Endothelial cell of umbilical vein (primary cell): ENCODE data around the gene TNFRSF1A. TPM values are rescaled to one million over a fixed set of nuclear protein-coding genes. Genes with fewer than 3 reads are reported as not detected.

Experiments used
- BruUV-seq: library from RNA; stranded (reverse); fragments of 400-500 nt; replicated peaks from 2 replicates; lab custom pipeline; 2021; lab: Mats Ljungman, UMichigan
- CTCF ChIA-PET: fragments of 300-600, 350-600 bp; sonication (Branson Sonifier 250); formaldehyde crosslinking; loops from one replicate; lab custom pipeline; 2021; ENCODE audit warnings: antibody characterized with exemption, inconsistent platforms; lab: Charles Lee
- POLR2A ChIA-PET: fragments of 300-600, 350-600 bp; sonication (Branson Sonifier 250); formaldehyde crosslinking; loops from one replicate; lab custom pipeline; 2021; ENCODE audit warnings: antibody characterized with exemption, inconsistent platforms; lab: Charles Lee
- DNase-seq: peaks from one replicate; pipeline ENCODE4 v3.0.0-alpha.2; 2011; ENCODE audit warnings: low read depth, low spot score
- FAIRE-seq: peaks from 2 replicates; lab custom pipeline; 2011; peaks lifted over from hg19 to GRCh38; lab: Jason Lieb, UNC
- H2AFZ ChIP-seq: 2 replicates; pipeline ENCODE4 v1.6.0; 2012; ENCODE audit warnings: low read depth, low read length, control low read depth, inconsistent platforms
- H3K27ac ChIP-seq: 2 replicates; pipeline ENCODE4 v1.5.1; 2011; ENCODE audit warnings: low read depth, mild to moderate bottlenecking, control low read depth, low read length, moderate library complexity; ENCODE audit not compliant: insufficient read depth
- H3K27me3 ChIP-seq, 2 experiments: 2 replicates each; pipeline versions ENCODE4 v1.6.0 to v1.6.1; 2011; ENCODE audit warnings: low read length in 2 of 2, mixed read lengths in 1 of 2; ENCODE audit not compliant: control insufficient read depth in 2 of 2, insufficient read depth in 2 of 2
- H3K36me3 ChIP-seq, 2 experiments: 2 replicates in 1 of 2; 3 replicates in 1 of 2; pipeline ENCODE4 v1.5.1; 2011; ENCODE audit warnings: low read length in 2 of 2, mild to moderate bottlenecking in 1 of 2, moderate library complexity in 1 of 2; ENCODE audit not compliant: control insufficient read depth in 2 of 2, insufficient read depth in 2 of 2; ENCODE audit errors: extremely low read depth in 1 of 2
- H3K4me1 ChIP-seq: 3 replicates; pipeline ENCODE4 v1.5.1; 2011; ENCODE audit warnings: mild to moderate bottlenecking, low read length; ENCODE audit not compliant: control insufficient read depth, insufficient read depth; ENCODE audit errors: extremely low read depth
- H3K4me2 ChIP-seq: 2 replicates; pipeline ENCODE4 v1.6.1; 2011; ENCODE audit warnings: low read length, control low read depth, mixed read lengths; ENCODE audit not compliant: insufficient read depth
- H3K4me3 ChIP-seq, 3 experiments: fragments of 200-600 bp in 1 of 3; sonication (generic), shearing (Covaris generic) in 1 of 3; replicated peaks in 1 of 3; 2 replicates each; pipeline ENCODE4 v1.5.1; 2011 to 2016; ENCODE audit warnings: control low read depth in 3 of 3, low read length in 3 of 3, mild to moderate bottlenecking in 2 of 3, inconsistent platforms in 1 of 3, low read depth in 1 of 3, moderate library complexity in 1 of 3; ENCODE audit not compliant: insufficient read depth in 1 of 3
- H3K79me2 ChIP-seq: 2 replicates; pipeline ENCODE4 v1.6.0; 2012; ENCODE audit warnings: low read length, inconsistent platforms; ENCODE audit not compliant: control insufficient read depth, insufficient read depth
- H3K9ac ChIP-seq: replicated peaks from 2 replicates; pipeline ENCODE3; 2011; ENCODE audit warnings: low read length, control low read depth; ENCODE audit not compliant: insufficient read depth; ENCODE audit errors: extremely low read depth
- H3K9me1 ChIP-seq: replicated peaks from 3 replicates; pipeline ENCODE4 v1.6.0; 2011; ENCODE audit warnings: mild to moderate bottlenecking, low read length; ENCODE audit not compliant: control insufficient read depth, insufficient read depth; ENCODE audit errors: extremely low read depth
- H3K9me3 ChIP-seq: replicated peaks from 2 replicates; pipeline ENCODE4 v1.5.1; 2012; ENCODE audit warnings: low read length, inconsistent platforms; ENCODE audit not compliant: control insufficient read depth, insufficient read depth
- H4K20me1 ChIP-seq: replicated peaks from 2 replicates; pipeline ENCODE3; 2011; ENCODE audit warnings: mild to moderate bottlenecking, low read length; ENCODE audit not compliant: control insufficient read depth, insufficient read depth; ENCODE audit errors: extremely low read depth
- FOS ChIP-seq: IDR thresholded peaks from 2 replicates; pipeline ENCODE4 v1.6.1; 2011; ENCODE audit warnings: mild to moderate bottlenecking, low read length, moderate library complexity, borderline replicate concordance; ENCODE audit not compliant: insufficient read depth
- GATA2 ChIP-seq: IDR thresholded peaks from 2 replicates; pipeline ENCODE4 v1.7.0; 2011; ENCODE audit warnings: low read depth, mild to moderate bottlenecking, moderate library complexity, mixed read lengths, low read length; ENCODE audit not compliant: insufficient read length, insufficient read depth
- JUN ChIP-seq: IDR thresholded peaks from 2 replicates; pipeline ENCODE4 v1.6.1; 2011; ENCODE audit warnings: borderline replicate concordance, low read depth; ENCODE audit not compliant: insufficient read length, insufficient read depth
- MAX ChIP-seq: IDR thresholded peaks from 2 replicates; pipeline ENCODE4 v1.6.1; 2011; ENCODE audit not compliant: insufficient read depth, insufficient read length
- POLR2A ChIP-seq: IDR thresholded peaks from 2 replicates; pipeline ENCODE4 v1.6.1; 2012; ENCODE audit warnings: low read depth, mild to moderate bottlenecking, control low read depth, low read length
- POLR2AphosphoS5 ChIP-seq: IDR thresholded peaks from 2 replicates; pipeline ENCODE4 v1.6.1; 2012; ENCODE audit warnings: low read depth, mild to moderate bottlenecking, control low read depth, low read length, moderate library complexity; ENCODE audit not compliant: insufficient read depth
- dilution Hi-C: fragments of 300-500 bp; cut with MboI; formaldehyde crosslinking; loops from one replicate; pipeline ENCODE4 v1.15.0; 2019; ENCODE audit warnings: low sequenced_read_pairs; ENCODE audit not compliant: extremely low pct_ligation_motif_present
- intact Hi-C: fragments of 100-400 bp; cut with micrococcal nuclease; formaldehyde crosslinking; loops from one replicate; pipeline ENCODE4 v1.10.0; 2022
- polyA plus RNA-seq, 4 experiments: library from polyadenylated mRNA; depleted of rRNA in 3 of 4; stranded (reverse) in 3 of 4; unstranded in 1 of 4; fragments of >200 nt; gene quantifications; 2 replicates each; pipeline versions ENCODE4 v1.2.1 to v1.2.3, GENCODE V29; 2011 to 2012; ENCODE audit warnings: missing spikeins in 1 of 4
- total RNA-seq: library from RNA; stranded (reverse); gene quantifications from 2 replicates; pipeline ENCODE4 v1.2.3, GENCODE V29; 2021
- TF ChIP-seq, protein P1 (sequence below), 2 donors: IDR thresholded peaks; 1 replicate in 1 of 2; 2 replicates in 1 of 2; pipeline ENCODE4 v1.5.1; 2011; ENCODE audit warnings: low read length in 2 of 2, mild to moderate bottlenecking in 2 of 2, moderate library complexity in 2 of 2, control low read depth in 1 of 2, inconsistent platforms in 1 of 2, low read depth in 1 of 2; ENCODE audit not compliant: insufficient read depth in 1 of 2; ENCODE audit errors: extremely low read depth in 1 of 2

The TNFRSF1A gene
- total and polyA plus RNA-seq, 2 donors (not counting 3 experiments of a cell fraction or from before 2014, with no cell fraction given): 86.5 to 98.2 TPM

DNA sequence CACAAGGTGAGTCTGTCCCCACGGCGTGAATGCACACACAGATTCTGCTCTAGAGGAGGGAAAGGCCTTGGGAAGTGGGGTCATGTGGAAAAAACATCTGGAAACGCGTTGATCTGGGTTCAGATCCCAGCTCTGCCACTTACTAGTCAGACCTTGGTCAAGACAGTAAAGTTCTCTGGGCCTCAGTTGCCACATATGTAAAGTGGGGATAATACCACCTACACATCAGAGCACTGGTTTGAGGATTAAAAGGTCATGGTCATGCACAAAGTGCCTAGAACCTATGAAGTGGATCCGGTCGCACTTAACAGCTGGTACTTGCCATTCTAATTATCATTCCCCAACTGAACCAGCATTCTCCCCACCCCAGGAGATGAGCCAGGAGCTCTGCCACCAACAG lies 26.7 kb downstream of the TNFRSF1A start:
- no peaks in the 10 kb centered on the region for H3K79me2 ChIP-seq
- FAIRE-seq (no peak), DNase-seq (no peak)
- H2AFZ ChIP-seq: no peak overlapping the region
- BruUV-seq: no TSS peak
- no peak overlapping the region for H3K4me3 ChIP-seq
- POLR2A ChIA-PET: no interaction called here
- peaks cover 0 to 4% of the 10 kb centered on the region in 2 experiments for H3K27me3 ChIP-seq
- no peaks in the 10 kb centered on the region for H3K9me1 ChIP-seq
- H3K36me3 ChIP-seq: no peaks in the 10 kb centered on the region
- H3K27ac ChIP-seq: no peak overlapping the region
- H3K9ac ChIP-seq: no peak overlapping the region
- intact Hi-C loops (no loop called here), dilution Hi-C loops (no loop called here)
- no peaks in the 10 kb centered on the region for H4K20me1 ChIP-seq
- H3K9me3 ChIP-seq: no peaks in the 10 kb centered on the region
- no peak overlapping the region for H3K4me2 ChIP-seq
- CTCF ChIA-PET: interaction anchor here (1.0 to 1.3 kb wide), 3 partner anchors 8 to 327 kb away, joined by 3 read pairs; no protein-coding TSS in a partner anchor
- no peaks in the 10 kb centered on the region for H3K4me1 ChIP-seq
- no peak for TF ChIP-seq POLR2AphosphoS5
- no peak for TF ChIP-seq JUN
- TF ChIP-seq, protein P1, sequence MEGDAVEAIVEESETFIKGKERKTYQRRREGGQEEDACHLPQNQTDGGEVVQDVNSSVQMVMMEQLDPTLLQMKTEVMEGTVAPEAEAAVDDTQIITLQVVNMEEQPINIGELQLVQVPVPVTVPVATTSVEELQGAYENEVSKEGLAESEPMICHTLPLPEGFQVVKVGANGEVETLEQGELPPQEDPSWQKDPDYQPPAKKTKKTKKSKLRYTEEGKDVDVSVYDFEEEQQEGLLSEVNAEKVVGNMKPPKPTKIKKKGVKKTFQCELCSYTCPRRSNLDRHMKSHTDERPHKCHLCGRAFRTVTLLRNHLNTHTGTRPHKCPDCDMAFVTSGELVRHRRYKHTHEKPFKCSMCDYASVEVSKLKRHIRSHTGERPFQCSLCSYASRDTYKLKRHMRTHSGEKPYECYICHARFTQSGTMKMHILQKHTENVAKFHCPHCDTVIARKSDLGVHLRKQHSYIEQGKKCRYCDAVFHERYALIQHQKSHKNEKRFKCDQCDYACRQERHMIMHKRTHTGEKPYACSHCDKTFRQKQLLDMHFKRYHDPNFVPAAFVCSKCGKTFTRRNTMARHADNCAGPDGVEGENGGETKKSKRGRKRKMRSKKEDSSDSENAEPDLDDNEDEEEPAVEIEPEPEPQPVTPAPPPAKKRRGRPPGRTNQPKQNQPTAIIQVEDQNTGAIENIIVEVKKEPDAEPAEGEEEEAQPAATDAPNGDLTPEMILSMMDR (IDR thresholded peaks at IDR 0.05; ENCODE audit: extremely low read depth in 1 of 2, insufficient read depth in 1 of 2, low read depth in 1 of 2, low read length in 2 of 2): no peak
- TF ChIP-seq MAX: no peak
- no peak for TF ChIP-seq POLR2A
- TF ChIP-seq GATA2: no peak
- no peak for TF ChIP-seq FOS
